Measurements from ENCODE around the gene ELMO1.

GRCh38 chr7:36923185-36923584 is 525.5 kb downstream of the ELMO1 start:
- TF ChIP-seq CTCF (IDR thresholded peaks at IDR 0.05) (no peak), ZFX (IDR thresholded peaks at IDR 0.05; ENCODE audit: borderline replicate concordance) (no peak)

All from 22Rv1 (cell line).